IMR-90 (cell line): Measurements from ENCODE around the gene FTO.

Experiments used
- BHLHE40 ChIP-seq: fragments of 150-350 bp; IDR thresholded peaks from 2 replicates; pipeline ENCODE4 v1.6.1; 2016; ENCODE audit warnings: mild to moderate bottlenecking, low read depth, low read length
- CEBPB ChIP-seq: IDR thresholded peaks from 2 replicates; pipeline ENCODE4 v1.6.1; 2012; ENCODE audit warnings: low read depth, low read length, improper control_type of control experiment
- CHD1 ChIP-seq: IDR thresholded peaks from 2 replicates; pipeline ENCODE4 v1.6.1; 2012; ENCODE audit warnings: low read depth, low read length, improper control_type of control experiment
- CTCF ChIP-seq: conservative IDR thresholded peaks from 2 replicates; pipeline ENCODE4 v1.5.1; 2012; ENCODE audit warnings: mild to moderate bottlenecking, low read depth, low read length, improper control_type of control experiment
- ELK1 ChIP-seq: fragments of 150-350 bp; IDR thresholded peaks from 2 replicates; pipeline ENCODE4 v1.6.1; 2016; ENCODE audit warnings: low read depth, mild to moderate bottlenecking, low read length, moderate library complexity, borderline replicate concordance
- FOS ChIP-seq: fragments of 150-350 bp; IDR thresholded peaks from 2 replicates; pipeline ENCODE4 v1.6.1; 2016; ENCODE audit warnings: low read depth, low read length
- MAFK ChIP-seq: IDR thresholded peaks from 2 replicates; pipeline ENCODE4 v1.6.1; 2012; ENCODE audit warnings: low read depth, low read length, improper control_type of control experiment
- MXI1 ChIP-seq: IDR thresholded peaks from 2 replicates; pipeline ENCODE4 v1.6.1; 2012; ENCODE audit warnings: low read depth, mild to moderate bottlenecking, low read length, moderate library complexity, borderline replicate concordance
- POLR2A ChIP-seq: IDR thresholded peaks from 2 replicates; pipeline ENCODE4 v1.6.1; 2012; ENCODE audit warnings: mild to moderate bottlenecking, low read depth, low read length
- RAD21 ChIP-seq: IDR thresholded peaks from 2 replicates; pipeline ENCODE4 v1.6.1; 2012; ENCODE audit warnings: low read length, improper control_type of control experiment
- RFX5 ChIP-seq: IDR thresholded peaks from 2 replicates; pipeline ENCODE4 v1.8.0; 2012; ENCODE audit warnings: low read depth, mild to moderate bottlenecking, low read length, moderate library complexity
- SMC3 ChIP-seq: fragments of 150-350 bp; IDR thresholded peaks from 2 replicates; pipeline ENCODE4 v1.6.1; 2016; ENCODE audit warnings: low read depth, mild to moderate bottlenecking, antibody characterized with exemption, low read length, moderate library complexity
- USF2 ChIP-seq: fragments of 150-350 bp; IDR thresholded peaks from 2 replicates; pipeline ENCODE4 v1.6.1; 2017; ENCODE audit warnings: mild to moderate bottlenecking, antibody characterized with exemption, low read length, low read depth

DNA sequence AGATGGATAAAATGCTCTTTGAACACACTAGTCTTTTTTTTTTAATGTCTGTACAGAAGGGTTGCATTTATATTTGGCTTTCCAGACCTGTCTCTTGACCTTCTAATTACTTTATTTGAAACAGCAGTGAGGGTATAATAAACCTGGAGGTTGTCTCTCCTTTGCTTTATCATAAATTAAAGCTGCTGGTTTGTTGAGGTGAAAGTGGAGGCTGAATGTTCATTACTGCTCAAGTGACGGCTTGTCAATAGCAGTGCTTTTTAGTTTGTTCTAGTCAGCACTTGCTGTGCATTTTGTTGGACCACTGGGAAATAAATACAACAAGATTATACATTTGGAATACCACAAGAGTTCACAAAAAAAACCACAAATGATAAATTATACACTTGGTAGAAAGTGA, 318.4 kb downstream of the FTO start:
- TF ChIP-seq CTCF: no peak
- no peak for TF ChIP-seq BHLHE40
- TF ChIP-seq CEBPB: no peak
- no peak for TF ChIP-seq POLR2A
- TF ChIP-seq RFX5: no peak
- no peak for TF ChIP-seq USF2
- TF ChIP-seq SMC3: no peak
- TF ChIP-seq RAD21: no peak
- no peak for TF ChIP-seq ELK1
- TF ChIP-seq MAFK: no peak
- no peak for TF ChIP-seq MXI1
- no peak for TF ChIP-seq FOS
- no peak for TF ChIP-seq CHD1
